Tibial nerve (tissue), 4 donors: ENCODE data around the gene CD247. TPM values are rescaled to one million over a fixed set of nuclear protein-coding genes. Genes with fewer than 3 reads are reported as not detected.

Experiments used
- DNase-seq, 2 donors: peaks; one replicate each; pipeline ENCODE4 v3.0.0-alpha.2; 2019; ENCODE audit warnings: low spot score in 2 of 2
- H3K27ac ChIP-seq, 4 donors: fragments of 200-600 bp; sonication (generic) in 3 of 4; one replicate each; pipeline ENCODE4 v1.5.1; 2017 to 2019; ENCODE audit warnings: mild to moderate bottlenecking in 1 of 4
- H3K27me3 ChIP-seq, 2 donors: fragments of 200-600 bp; sonication (generic) in 1 of 2; one replicate each; pipeline versions ENCODE4 v1.5.1 to v1.6.0; 2017 to 2019
- H3K36me3 ChIP-seq, 3 donors: fragments of 200-600 bp; sonication (generic); one replicate each; pipeline ENCODE4 v1.5.1; 2018 to 2019
- H3K4me1 ChIP-seq, 4 donors: fragments of 200-600 bp; sonication (generic) in 3 of 4; one replicate each; pipeline ENCODE4 v1.5.1; 2017 to 2019
- H3K4me3 ChIP-seq, 4 donors: fragments of 200-600 bp; sonication (generic) in 3 of 4; one replicate each; pipeline ENCODE4 v1.5.1; 2017 to 2019; ENCODE audit warnings: mild to moderate bottlenecking in 1 of 4, moderate library complexity in 1 of 4
- H3K9me3 ChIP-seq, 4 donors: fragments of 200-600 bp; sonication (generic) in 3 of 4; one replicate each; pipeline ENCODE4 v1.5.1; 2017 to 2019
- CTCF ChIP-seq, 5 experiments: fragments of 200-600 bp in 3 of 5; fragments of 450-650 bp in 2 of 5; sonication (generic) in 3 of 5; IDR thresholded peaks; one replicate each; pipeline ENCODE4 v1.5.1; 2016 to 2019; ENCODE audit warnings: antibody characterized with exemption in 5 of 5, mild to moderate bottlenecking in 3 of 5, moderate library complexity in 2 of 5
- EP300 ChIP-seq, 2 donors: sonication (generic); formaldehyde crosslinking; IDR thresholded peaks; one replicate each; pipeline ENCODE4 v1.6.1; 2017; ENCODE audit warnings: antibody characterized with exemption in 2 of 2, mild to moderate bottlenecking in 1 of 2
- POLR2A ChIP-seq, 2 donors: fragments of 450-650 bp; IDR thresholded peaks; one replicate each; pipeline ENCODE4 v1.6.1; 2017; ENCODE audit warnings: antibody characterized with exemption in 2 of 2, mild to moderate bottlenecking in 2 of 2, moderate library complexity in 2 of 2
- WGBS, 2 donors: methylation state at CpG; one replicate each; pipeline ENCODE4 v1.1.5; 2018; 5-methylcytosine and 5-hydroxymethylcytosine counted together
- total RNA-seq, 4 donors: library from RNA; depleted of rRNA; stranded (reverse); fragments of >200 nt; gene quantifications; one replicate each; pipeline ENCODE4 v1.1.0, GENCODE V29; 2016

The CD247 gene
- 1 to 10 TPM in 3 of 4 donors, not detected in 1; 1.2 to 1.5 (median 1.4) TPM for total RNA-seq

GRCh38 chr1:167518331-167518700 is at the start of gene CD247:
Gene CD247 (minus strand): TSS chr1:167518529. CDS start chr1:167518465, 64 bp downstream.
- Histone ChIP-seq H3K27ac (peak within 1 kb of the TSS in 1 of 4 donors; percentile 41), H3K4me3 (peak within 1 kb of the TSS in 2 of 4 donors; percentile 11 to 23), H3K4me1 (no peaks in the 10 kb centered on the region), H3K36me3 (no peaks in the 10 kb centered on the region), H3K27me3 (no peaks in the 10 kb centered on the region), H3K9me3 (no peaks in the 10 kb centered on the region)
- no peak for TF ChIP-seq POLR2A (IDR thresholded peaks at IDR 0.05)
- no peak for TF ChIP-seq EP300 (IDR thresholded peaks at IDR 0.05)
- TF ChIP-seq CTCF (IDR thresholded peaks at IDR 0.05) = no peak
- no peak for DNase-seq
- whole genome bisulfite sequencing, 2 donors = 77 to 81% methylated on average over 14 of the region's 14 CpGs

GRCh38 chr1:167567663-167568062 is 49.3 kb upstream of the CD247 start:
- Histone ChIP-seq H3K36me3 (no peaks in the 10 kb centered on the region), H3K4me1 (peaks cover 0 to 2% (median 0%) of the 10 kb centered on the region in 4 donors), H3K4me3 (no peak overlapping the region), H3K27me3 (no peaks in the 10 kb centered on the region), H3K9me3 (no peaks in the 10 kb centered on the region), H3K27ac (no peak overlapping the region)
- WGBS, 2 donors = 57 to 67% methylated on average over 5 of the region's 5 CpGs
- TF ChIP-seq CTCF (IDR thresholded peaks at IDR 0.05) (no peak), EP300 (IDR thresholded peaks at IDR 0.05) (no peak), POLR2A (IDR thresholded peaks at IDR 0.05) (no peak)
- no peak for DNase-seq

GRCh38 chr1:167566766-167567165 is 48.4 kb upstream of the CD247 start:
- 74 to 77% methylated on average over 3 of the region's 3 CpGs for WGBS, 2 donors
- peaks cover 0 to 2% (median 0%) of the 10 kb centered on the region in 4 donors for H3K4me1 ChIP-seq
- no peak for DNase-seq
- H3K27me3 ChIP-seq = no peaks in the 10 kb centered on the region
- TF ChIP-seq CTCF (IDR thresholded peaks at IDR 0.05) (no peak), EP300 (IDR thresholded peaks at IDR 0.05) (no peak), POLR2A (IDR thresholded peaks at IDR 0.05) (no peak)
- no peak overlapping the region for H3K4me3 ChIP-seq
- no peaks in the 10 kb centered on the region for H3K36me3 ChIP-seq
- H3K27ac ChIP-seq = no peak overlapping the region
- H3K9me3 ChIP-seq = no peaks in the 10 kb centered on the region

GRCh38 chr1:167565922-167566321 is 47.6 kb upstream of the CD247 start:
- H3K4me3 ChIP-seq = no peak overlapping the region
- H3K9me3 ChIP-seq = no peaks in the 10 kb centered on the region
- H3K27me3 ChIP-seq = no peaks in the 10 kb centered on the region
- TF ChIP-seq POLR2A (IDR thresholded peaks at IDR 0.05) (no peak), CTCF (IDR thresholded peaks at IDR 0.05) (no peak), EP300 (IDR thresholded peaks at IDR 0.05) (no peak)
- no peaks in the 10 kb centered on the region for H3K36me3 ChIP-seq
- 80 to 84% methylated on average over 5 of the region's 5 CpGs for WGBS, 2 donors
- peaks cover 0 to 2% (median 0%) of the 10 kb centered on the region in 4 donors for H3K4me1 ChIP-seq
- no peak overlapping the region for H3K27ac ChIP-seq
- no peak for DNase-seq

- no peak overlapping the region for H3K4me3 ChIP-seq
- H3K27me3 ChIP-seq = no peaks in the 10 kb centered on the region
- no peak overlapping the region for H3K27ac ChIP-seq
- WGBS, 2 donors = 77 to 87% methylated on average over 5 of the region's 5 CpGs
- TF ChIP-seq EP300 (IDR thresholded peaks at IDR 0.05) = no peak
- TF ChIP-seq CTCF (IDR thresholded peaks at IDR 0.05) = no peak
- no peak for TF ChIP-seq POLR2A (IDR thresholded peaks at IDR 0.05)
- H3K36me3 ChIP-seq = no peaks in the 10 kb centered on the region
- no peak for DNase-seq
- H3K9me3 ChIP-seq = no peaks in the 10 kb centered on the region
- H3K4me1 ChIP-seq = peaks cover 0 to 2% (median 0%) of the 10 kb centered on the region in 4 donors
These were observed 46.4 kb upstream of the CD247 start for GRCh38 chr1:167564612-167565270.
